Progenitor cell of endocrine pancreas (in vitro differentiated cells): ENCODE data around the gene TBL1X. TPM values are rescaled to one million over a fixed set of nuclear protein-coding genes. Genes with fewer than 3 reads are reported as not detected.

Source experiments
- DNase-seq: peaks from one replicate; pipeline ENCODE4 v3.0.0; 2021; ENCODE audit warnings: low spot score; ENCODE audit not compliant: unreplicated experiment
- H3K27ac Mint-ChIP-seq: 2 replicates; pipeline ENCODE4 v1.8.0; 2021; ENCODE audit warnings: mild to moderate bottlenecking, moderate library complexity, mixed read lengths
- H3K27me3 Mint-ChIP-seq: 2 replicates; pipeline ENCODE4 v1.8.0; 2021; ENCODE audit warnings: mixed read lengths
- H3K36me3 Mint-ChIP-seq: 2 replicates; pipeline ENCODE4 v1.8.0; 2022; ENCODE audit warnings: mixed read lengths; ENCODE audit not compliant: insufficient read depth
- H3K4me1 Mint-ChIP-seq: 2 replicates; pipeline ENCODE4 v1.8.0; 2021; ENCODE audit warnings: low read depth, mixed read lengths
- H3K4me3 Mint-ChIP-seq: 2 replicates; pipeline ENCODE4 v1.8.0; 2021; ENCODE audit warnings: low read depth, mild to moderate bottlenecking, moderate library complexity, mixed read lengths
- H3K9me3 Mint-ChIP-seq: 2 replicates; pipeline ENCODE4 v1.8.0; 2021; ENCODE audit warnings: low read depth, mixed read lengths
- total RNA-seq: library from RNA; stranded (reverse); gene quantifications from 2 replicates; pipeline ENCODE4 v1.2.1, GENCODE V29; 2021
- TF ChIP-seq, protein P1 (sequence below): fragments of 200-600 bp; sonication (generic); IDR thresholded peaks from one replicate; pipeline ENCODE4 v1.5.0; 2021; ENCODE audit warnings: antibody characterized with exemption, mild to moderate bottlenecking; ENCODE audit not compliant: unreplicated experiment

TBL1X gene
- total RNA-seq, 1 donor from 2014 or later: 42.7 TPM

DNA sequence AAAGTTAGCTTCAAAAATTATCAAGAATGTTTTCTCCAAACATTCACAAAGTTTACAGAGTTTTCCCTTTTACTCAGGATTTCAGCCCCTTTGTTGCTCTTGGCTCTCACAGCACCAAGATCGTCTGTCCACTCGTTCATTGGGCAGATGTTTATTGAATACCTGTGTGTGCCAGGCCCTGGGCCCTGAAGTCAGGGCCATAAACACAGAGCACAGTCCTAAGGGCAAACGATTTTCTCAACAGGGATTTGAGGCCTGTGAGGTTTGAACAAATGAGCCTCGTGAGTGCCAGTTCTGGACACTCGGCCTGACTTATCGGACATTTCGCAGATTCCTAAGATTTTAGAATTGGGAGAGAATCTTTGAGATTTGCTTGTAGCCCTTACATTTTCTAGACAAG is 142.1 kb downstream of the TBL1X start:
- Mint-ChIP-seq H3K9me3 (peaks cover 22% of the 10 kb centered on the region), H3K4me1 (peaks cover 17% of the 10 kb centered on the region), H3K4me3 (no peak overlapping the region), H3K27ac (peak overlapping the region; percentile 45), H3K36me3 (peaks cover 11% of the 10 kb centered on the region), H3K27me3 (no peaks in the 10 kb centered on the region)
- DNase-seq: no peak
- TF ChIP-seq, protein P1, sequence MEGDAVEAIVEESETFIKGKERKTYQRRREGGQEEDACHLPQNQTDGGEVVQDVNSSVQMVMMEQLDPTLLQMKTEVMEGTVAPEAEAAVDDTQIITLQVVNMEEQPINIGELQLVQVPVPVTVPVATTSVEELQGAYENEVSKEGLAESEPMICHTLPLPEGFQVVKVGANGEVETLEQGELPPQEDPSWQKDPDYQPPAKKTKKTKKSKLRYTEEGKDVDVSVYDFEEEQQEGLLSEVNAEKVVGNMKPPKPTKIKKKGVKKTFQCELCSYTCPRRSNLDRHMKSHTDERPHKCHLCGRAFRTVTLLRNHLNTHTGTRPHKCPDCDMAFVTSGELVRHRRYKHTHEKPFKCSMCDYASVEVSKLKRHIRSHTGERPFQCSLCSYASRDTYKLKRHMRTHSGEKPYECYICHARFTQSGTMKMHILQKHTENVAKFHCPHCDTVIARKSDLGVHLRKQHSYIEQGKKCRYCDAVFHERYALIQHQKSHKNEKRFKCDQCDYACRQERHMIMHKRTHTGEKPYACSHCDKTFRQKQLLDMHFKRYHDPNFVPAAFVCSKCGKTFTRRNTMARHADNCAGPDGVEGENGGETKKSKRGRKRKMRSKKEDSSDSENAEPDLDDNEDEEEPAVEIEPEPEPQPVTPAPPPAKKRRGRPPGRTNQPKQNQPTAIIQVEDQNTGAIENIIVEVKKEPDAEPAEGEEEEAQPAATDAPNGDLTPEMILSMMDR: no peak

DNA sequence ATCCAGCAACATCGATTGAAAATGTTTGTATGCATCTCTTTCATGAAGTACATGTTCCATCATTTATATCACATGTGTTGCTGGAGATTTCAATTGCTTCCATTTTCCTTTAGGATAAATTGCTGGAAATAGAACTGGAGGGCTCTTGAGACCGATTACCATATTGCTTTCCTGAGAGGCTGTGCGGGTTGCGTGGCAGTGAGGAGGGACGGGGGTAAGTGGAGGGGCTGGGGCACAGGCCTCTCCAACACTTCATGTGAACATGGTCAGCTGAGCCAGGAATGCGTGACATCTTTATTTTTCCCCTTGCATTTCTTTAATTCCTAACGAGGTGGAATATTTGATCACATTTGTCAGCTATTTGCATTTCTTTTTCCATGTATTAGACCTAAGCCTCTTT is 144.6 kb downstream of the TBL1X start:
- Mint-ChIP-seq H3K9me3 (peaks cover 9% of the 10 kb centered on the region), H3K27me3 (no peaks in the 10 kb centered on the region), H3K27ac (no peak overlapping the region), H3K4me1 (peaks cover 19% of the 10 kb centered on the region), H3K36me3 (peaks cover 2% of the 10 kb centered on the region), H3K4me3 (no peak overlapping the region)
- TF ChIP-seq, protein P1: no peak
- DNase-seq: no peak

DNA sequence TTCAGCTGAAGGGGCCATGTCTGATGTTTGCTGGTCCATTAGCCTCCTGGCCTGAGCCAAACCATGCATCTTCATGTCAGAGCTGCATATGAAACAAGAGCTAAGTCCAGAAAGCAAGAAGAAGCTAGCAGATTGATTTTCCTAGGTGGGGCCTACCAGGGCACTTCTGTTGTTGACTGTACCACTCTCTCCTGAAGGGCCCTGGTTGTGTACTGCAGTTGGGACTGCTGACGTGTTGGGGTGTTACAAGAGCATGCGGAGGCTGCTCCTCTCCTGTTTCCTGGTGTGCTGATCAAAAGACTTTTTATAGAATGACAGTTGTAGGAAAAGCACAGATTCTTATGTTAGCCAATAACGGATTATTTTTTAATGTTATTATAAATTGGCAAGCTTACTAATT is 145.1 kb downstream of the TBL1X start:
- peaks cover 2% of the 10 kb centered on the region for H3K36me3 Mint-ChIP-seq
- H3K27me3 Mint-ChIP-seq: no peaks in the 10 kb centered on the region
- no peak overlapping the region for H3K27ac Mint-ChIP-seq
- TF ChIP-seq, protein P1: no peak
- H3K9me3 Mint-ChIP-seq: peaks cover 9% of the 10 kb centered on the region
- no peak overlapping the region for H3K4me3 Mint-ChIP-seq
- no peak for DNase-seq
- H3K4me1 Mint-ChIP-seq: peaks cover 19% of the 10 kb centered on the region

DNA sequence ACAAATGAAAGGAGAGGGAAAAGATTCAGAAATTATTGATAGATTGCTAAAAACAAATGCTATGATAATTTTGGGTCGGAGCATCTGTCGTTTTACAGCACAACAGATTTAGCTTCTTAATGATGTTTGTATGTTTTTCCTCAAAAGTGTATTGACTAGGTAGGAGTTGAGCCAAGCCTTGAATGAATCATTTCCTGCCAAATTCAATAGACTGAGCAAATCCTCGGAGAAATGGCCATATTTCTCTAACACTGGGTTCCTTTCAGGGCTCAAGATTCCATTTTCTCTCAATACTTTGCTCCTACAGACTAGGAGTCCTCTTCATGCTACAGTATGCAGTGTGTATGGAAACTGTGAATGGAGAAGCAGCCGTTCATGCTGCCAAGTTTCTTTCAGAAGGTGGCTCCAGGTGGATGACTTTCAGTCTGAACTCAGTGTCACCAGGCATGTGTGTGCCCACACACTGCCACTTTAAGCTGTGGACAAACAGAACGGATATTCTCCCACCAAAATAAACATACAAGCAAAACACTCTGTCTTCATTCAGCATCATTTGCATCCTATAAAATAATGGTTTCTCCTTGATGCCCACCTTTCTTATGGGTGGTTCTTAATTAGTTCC is 146.0 kb downstream of the TBL1X start:
- H3K4me3 Mint-ChIP-seq: no peak overlapping the region
- no peaks in the 10 kb centered on the region for H3K27me3 Mint-ChIP-seq
- H3K9me3 Mint-ChIP-seq: peaks cover 9% of the 10 kb centered on the region
- no peak for DNase-seq
- no peak overlapping the region for H3K27ac Mint-ChIP-seq
- peaks cover 19% of the 10 kb centered on the region for H3K4me1 Mint-ChIP-seq
- TF ChIP-seq, protein P1: no peak
- peaks cover 2% of the 10 kb centered on the region for H3K36me3 Mint-ChIP-seq

DNA sequence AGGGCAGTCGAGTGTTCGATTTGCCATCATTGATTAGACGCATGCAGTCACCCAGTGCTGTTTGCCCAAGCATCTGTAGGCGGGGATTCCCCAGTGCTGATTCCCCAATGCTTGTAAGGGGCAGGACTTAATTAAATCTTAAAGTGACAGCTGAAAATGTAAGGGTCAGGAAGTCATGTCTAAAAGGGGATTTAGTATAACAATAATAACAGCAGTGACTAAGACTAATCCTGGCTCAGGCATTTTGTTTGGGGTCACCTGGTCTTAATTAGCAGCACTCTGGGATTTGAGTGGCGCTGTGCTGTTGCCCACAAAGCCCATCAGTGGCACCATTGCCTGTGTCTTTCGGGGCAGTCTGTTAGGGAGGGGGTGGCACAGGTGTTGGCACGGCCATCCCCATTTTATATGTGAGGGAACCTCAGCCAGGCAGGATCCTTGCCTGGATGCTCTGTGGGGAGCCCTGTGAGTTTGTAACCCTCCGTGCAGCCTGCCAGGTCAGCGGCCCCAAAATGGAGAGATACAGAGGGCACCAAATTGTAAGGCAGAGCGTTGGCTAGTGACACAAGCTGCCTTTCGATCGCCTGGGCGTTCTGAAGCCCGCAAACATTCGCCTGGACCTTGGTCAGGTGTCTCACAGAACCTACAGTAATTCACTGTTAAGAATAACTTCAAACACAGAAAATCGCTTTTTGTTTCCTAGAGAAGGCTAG is 146.7 kb downstream of the TBL1X start:
- no peak for DNase-seq
- Mint-ChIP-seq H3K27ac (no peak overlapping the region), H3K4me1 (peaks cover 19% of the 10 kb centered on the region), H3K36me3 (peaks cover 2% of the 10 kb centered on the region), H3K27me3 (no peaks in the 10 kb centered on the region), H3K4me3 (no peak overlapping the region), H3K9me3 (peaks cover 8% of the 10 kb centered on the region)
- TF ChIP-seq, protein P1: no peak
